RWPE2 (cell line): Measurements from ENCODE around the gene FAM174C.
A peak's percentile ranks its signal among the peaks of the same experiment; 100 is the strongest.

Experiments
- ATAC-seq: fragments of 200-7000 bp; cut with Tn5 transposase; 3 replicates; pipeline ENCODE4 v1.9.1; 2021; ENCODE audit warnings: low read depth
- DNase-seq: peaks from one replicate; pipeline ENCODE4 v3.0.0-alpha.2; 2020; ENCODE audit warnings: low spot score
- H3K27ac ChIP-seq: fragments of 450-650 bp; 2 replicates; pipeline ENCODE4 v1.5.1; 2017; ENCODE audit warnings: mild to moderate bottlenecking; ENCODE audit not compliant: poor library complexity, severe bottlenecking
- H3K27me3 ChIP-seq: fragments of 250-450 bp; sonication (Bioruptor Pico); 2 replicates; pipeline ENCODE4 v1.5.1; 2021; ENCODE audit warnings: mild to moderate bottlenecking, moderate library complexity; ENCODE audit not compliant: insufficient read depth, poor library complexity, severe bottlenecking
- H3K36me3 ChIP-seq: fragments of 250-450 bp; sonication (Bioruptor Pico); 2 replicates; pipeline ENCODE4 v1.5.1; 2020; ENCODE audit warnings: low read depth, mild to moderate bottlenecking, moderate library complexity
- H3K4me1 ChIP-seq: fragments of 250-450 bp; sonication (Bioruptor Pico); 2 replicates; pipeline ENCODE4 v1.5.1; 2021; ENCODE audit warnings: mild to moderate bottlenecking, moderate library complexity; ENCODE audit not compliant: insufficient read depth, poor library complexity, severe bottlenecking
- H3K4me3 ChIP-seq: fragments of 250-450 bp; sonication (Bioruptor Pico); 2 replicates; pipeline ENCODE4 v1.5.1; 2021; ENCODE audit warnings: mild to moderate bottlenecking, moderate library complexity; ENCODE audit not compliant: severe bottlenecking
- H3K9me3 ChIP-seq: fragments of 250-450 bp; sonication (Bioruptor Pico); 2 replicates; pipeline ENCODE4 v1.5.1; 2021; ENCODE audit warnings: mild to moderate bottlenecking, moderate library complexity; ENCODE audit not compliant: severe bottlenecking
- TF ChIP-seq, protein P1 (sequence below): fragments of 450-650 bp; IDR thresholded peaks from one replicate; pipeline ENCODE4 v1.5.1; 2017; ENCODE audit warnings: mild to moderate bottlenecking, moderate library complexity; ENCODE audit not compliant: poor library complexity, severe bottlenecking

FAM174C gene

GRCh38 chr19:1270213-1270853 is 5.0 kb upstream of the FAM174C start:
- Histone ChIP-seq H3K4me1 (peaks cover 7% of the 10 kb centered on the region), H3K27ac (peak overlapping the region; percentile 97), H3K4me3 (peak overlapping the region; percentile 82), H3K27me3 (no peaks in the 10 kb centered on the region), H3K9me3 (no peaks in the 10 kb centered on the region), H3K36me3 (peaks cover 52% of the 10 kb centered on the region)
- no peak for ATAC-seq
- TF ChIP-seq, protein P1, sequence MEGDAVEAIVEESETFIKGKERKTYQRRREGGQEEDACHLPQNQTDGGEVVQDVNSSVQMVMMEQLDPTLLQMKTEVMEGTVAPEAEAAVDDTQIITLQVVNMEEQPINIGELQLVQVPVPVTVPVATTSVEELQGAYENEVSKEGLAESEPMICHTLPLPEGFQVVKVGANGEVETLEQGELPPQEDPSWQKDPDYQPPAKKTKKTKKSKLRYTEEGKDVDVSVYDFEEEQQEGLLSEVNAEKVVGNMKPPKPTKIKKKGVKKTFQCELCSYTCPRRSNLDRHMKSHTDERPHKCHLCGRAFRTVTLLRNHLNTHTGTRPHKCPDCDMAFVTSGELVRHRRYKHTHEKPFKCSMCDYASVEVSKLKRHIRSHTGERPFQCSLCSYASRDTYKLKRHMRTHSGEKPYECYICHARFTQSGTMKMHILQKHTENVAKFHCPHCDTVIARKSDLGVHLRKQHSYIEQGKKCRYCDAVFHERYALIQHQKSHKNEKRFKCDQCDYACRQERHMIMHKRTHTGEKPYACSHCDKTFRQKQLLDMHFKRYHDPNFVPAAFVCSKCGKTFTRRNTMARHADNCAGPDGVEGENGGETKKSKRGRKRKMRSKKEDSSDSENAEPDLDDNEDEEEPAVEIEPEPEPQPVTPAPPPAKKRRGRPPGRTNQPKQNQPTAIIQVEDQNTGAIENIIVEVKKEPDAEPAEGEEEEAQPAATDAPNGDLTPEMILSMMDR = no peak
- no peak for DNase-seq

DNA sequence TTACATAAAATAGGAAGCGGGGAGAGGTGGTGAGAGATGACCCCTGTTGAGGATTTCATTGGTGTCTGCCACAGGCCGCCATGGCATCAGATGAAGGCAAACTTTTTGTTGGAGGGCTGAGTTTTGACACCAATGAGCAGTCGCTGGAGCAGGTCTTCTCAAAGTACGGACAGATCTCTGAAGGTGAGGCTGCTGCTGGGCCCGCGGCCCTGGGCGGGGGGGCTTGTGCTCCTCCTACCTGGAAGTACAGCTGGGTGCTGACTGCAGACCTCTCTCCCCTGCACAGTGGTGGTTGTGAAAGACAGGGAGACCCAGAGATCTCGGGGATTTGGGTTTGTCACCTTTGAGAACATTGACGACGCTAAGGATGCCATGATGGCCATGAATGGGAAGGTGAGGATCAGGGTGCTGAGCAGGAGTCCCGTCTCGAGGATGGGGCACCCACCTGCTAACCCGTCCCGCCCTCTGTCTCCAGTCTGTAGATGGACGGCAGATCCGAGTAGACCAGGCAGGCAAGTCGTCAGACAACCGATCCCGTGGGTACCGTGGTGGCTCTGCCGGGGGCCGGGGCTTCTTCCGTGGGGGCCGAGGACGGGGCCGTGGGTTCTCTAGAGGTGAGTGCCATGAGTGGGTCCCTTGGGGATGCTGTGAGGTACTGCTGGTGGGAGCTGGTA is 4.3 kb upstream of the FAM174C start:
- Histone ChIP-seq H3K9me3 (no peaks in the 10 kb centered on the region), H3K36me3 (peaks cover 52% of the 10 kb centered on the region), H3K4me1 (peaks cover 7% of the 10 kb centered on the region), H3K27me3 (no peaks in the 10 kb centered on the region), H3K4me3 (no peak overlapping the region), H3K27ac (peak overlapping the region; percentile 97)
- ATAC-seq (no peak), DNase-seq (no peak)
- TF ChIP-seq, protein P1 = no peak

GRCh38 chr19:1271528-1272422 is 3.6 kb upstream of the FAM174C start:
- TF ChIP-seq, protein P1 = no peak
- Histone ChIP-seq H3K4me1 (peaks cover 7% of the 10 kb centered on the region), H3K9me3 (no peaks in the 10 kb centered on the region), H3K36me3 (peaks cover 52% of the 10 kb centered on the region), H3K4me3 (no peak overlapping the region), H3K27me3 (no peaks in the 10 kb centered on the region), H3K27ac (peak overlapping the region; percentile 97)
- no peak for ATAC-seq
- DNase-seq = no peak

DNA sequence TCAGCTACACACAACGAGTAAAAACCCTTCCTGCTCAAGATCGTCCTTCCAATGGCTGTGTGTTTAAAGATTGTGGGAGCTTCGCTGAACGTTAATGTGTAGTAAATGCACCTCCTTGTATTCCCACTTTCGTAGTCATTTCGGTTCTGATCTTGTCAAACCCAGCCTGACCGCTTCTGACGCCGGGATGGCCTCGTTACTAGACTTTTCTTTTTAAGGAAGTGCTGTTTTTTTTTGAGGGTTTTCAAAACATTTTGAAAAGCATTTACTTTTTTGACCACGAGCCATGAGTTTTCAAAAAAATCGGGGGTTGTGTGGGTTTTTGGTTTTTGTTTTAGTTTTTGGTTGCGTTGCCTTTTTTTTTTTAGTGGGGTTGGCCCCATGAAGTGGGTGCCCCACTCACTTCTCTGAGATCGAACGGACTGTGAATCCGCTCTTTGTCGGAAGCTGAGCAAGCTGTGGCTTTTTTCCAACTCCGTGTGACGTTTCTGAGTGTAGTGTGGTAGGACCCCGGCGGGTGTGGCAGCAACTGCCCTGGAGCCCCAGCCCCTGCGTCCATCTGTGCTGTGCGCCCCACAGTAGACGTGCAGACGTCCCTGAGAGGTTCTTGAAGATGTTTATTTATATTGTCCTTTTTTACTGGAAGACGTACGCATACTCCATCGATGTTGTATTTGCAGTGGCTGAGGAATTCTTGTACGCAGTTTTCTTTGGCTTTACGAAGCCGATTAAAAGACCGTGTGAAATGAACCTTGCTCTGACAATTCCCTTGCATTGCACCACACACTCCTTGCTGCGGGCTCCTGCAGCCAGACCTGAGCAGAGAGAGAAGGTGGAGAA is 2.7 kb upstream of the FAM174C start:
- Histone ChIP-seq H3K27me3 (no peaks in the 10 kb centered on the region), H3K36me3 (peaks cover 52% of the 10 kb centered on the region), H3K4me3 (no peak overlapping the region), H3K9me3 (no peaks in the 10 kb centered on the region), H3K4me1 (peaks cover 5% of the 10 kb centered on the region), H3K27ac (peak overlapping the region; percentile 97)
- ATAC-seq (no peak), DNase-seq (no peak)
- TF ChIP-seq, protein P1 = no peak
